NCI-H510A (cell line): ENCODE results near the gene CNRIP1.
A peak's percentile ranks its signal among the peaks of the same experiment; 100 is the strongest.

Experiments used
- DNase-seq: peaks from one replicate; lab custom pipeline; 2025; lab: John Stamatoyannopoulos, UW

Gene CNRIP1

DNA sequence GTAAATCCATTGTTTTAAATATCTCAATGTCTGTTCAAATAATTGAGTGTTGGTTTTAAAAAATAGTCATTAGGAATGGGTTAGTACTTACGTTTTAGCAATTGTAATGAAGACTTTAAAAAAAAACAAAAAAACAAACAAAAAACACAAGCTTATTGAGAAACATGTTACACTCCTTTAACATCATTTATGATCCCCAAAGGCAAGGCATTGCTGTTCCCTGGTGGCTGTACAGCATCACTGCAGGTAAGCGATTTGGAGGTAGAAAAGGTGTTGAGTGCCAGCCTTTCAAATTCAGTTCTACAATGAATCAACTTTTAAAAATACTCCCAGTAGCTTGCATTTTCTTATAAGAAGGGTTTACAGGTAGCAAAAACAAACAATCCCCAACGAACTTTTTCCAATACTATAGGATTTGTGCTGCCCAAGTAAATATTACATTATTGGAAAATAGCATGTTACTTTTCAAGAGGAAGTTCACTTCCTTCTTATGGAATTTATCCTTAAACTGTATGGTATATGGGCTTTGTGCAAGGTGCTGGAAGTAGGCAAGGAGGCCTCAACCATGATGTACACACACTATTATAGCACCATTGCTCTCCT, 27.5 kb downstream of the CNRIP1 start:
- no peak for DNase-seq

DNA sequence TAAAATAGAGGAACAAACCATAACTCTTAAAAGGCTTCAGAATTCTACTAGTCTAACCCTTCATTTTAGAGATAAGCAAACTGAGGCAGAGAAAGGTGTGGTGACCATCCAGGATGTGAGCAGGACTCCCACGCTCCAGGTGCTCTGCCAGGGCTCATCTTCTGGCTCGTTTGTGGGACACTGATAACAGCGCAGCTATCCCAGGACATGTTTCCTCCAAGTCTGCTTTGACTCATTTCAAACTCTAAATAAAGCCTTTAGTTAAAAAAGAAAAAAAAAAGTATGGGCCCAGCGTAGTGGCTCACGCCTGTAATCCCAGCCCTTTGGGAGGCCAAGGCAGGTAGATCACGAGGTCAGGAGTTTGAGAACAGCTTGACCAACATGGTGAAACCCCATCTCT, 28.4 kb downstream of the CNRIP1 start:
- DNase-seq: no peak

DNA sequence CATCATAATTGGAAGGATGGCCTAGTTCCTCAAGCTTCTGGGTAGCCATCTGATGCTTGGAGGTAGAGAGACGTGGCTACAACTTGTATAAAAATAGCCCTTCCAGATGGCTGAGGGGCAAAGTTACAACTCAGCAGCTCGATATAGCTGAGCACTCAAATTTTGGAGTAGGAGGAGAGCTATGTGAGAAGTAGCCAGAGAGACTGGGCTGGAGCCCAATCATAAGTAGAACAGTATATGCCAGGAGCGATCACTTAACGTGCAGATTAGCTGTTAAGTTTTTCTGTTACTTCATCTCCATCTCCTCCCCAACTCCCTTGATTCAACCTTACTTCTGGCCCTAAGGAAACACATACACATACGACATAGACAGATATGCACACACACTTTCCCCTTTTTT, 28.8 kb downstream of the CNRIP1 start:
- no peak for DNase-seq

DNA sequence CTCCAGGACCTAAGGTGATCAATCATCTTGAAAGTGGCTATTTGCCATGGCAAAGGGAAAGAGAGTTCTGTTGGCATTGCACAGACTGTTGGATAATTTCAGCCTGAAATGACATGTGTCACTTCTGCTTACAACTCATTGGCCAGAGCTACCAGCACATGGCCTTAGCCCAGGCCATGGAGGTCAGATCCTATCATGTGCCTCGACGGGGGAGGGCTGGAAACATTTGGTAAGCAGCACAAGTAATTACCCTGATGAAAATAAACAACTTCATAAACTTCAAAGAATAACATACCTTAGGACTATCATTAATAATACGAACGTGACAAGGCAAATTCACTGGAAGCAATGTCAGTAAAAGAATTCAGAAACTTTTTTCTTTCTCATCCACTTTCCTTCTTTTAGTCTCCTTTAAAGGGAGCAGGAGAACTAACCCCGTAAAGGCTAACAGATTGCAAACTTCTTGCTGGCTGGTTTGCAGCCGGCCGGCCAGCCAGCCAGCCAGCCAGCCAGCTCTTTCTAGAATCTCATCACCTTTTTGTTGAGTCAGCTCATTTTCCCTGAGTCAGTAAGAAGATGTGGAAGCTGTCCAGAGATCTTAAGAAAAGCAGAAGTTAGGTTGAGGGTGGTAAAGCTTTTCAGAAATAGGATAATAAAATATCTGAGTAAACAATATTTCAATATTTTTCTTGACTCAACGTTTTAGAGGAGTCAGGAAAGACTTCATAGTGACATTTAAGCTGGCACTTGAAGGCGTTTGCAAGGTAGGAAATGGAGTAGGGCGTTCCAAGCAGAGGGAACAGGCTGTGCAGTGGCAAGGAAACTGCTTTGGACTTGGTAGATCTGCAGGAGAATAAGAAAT, 31.9 kb downstream of the CNRIP1 start:
- DNase-seq: no peak

DNA sequence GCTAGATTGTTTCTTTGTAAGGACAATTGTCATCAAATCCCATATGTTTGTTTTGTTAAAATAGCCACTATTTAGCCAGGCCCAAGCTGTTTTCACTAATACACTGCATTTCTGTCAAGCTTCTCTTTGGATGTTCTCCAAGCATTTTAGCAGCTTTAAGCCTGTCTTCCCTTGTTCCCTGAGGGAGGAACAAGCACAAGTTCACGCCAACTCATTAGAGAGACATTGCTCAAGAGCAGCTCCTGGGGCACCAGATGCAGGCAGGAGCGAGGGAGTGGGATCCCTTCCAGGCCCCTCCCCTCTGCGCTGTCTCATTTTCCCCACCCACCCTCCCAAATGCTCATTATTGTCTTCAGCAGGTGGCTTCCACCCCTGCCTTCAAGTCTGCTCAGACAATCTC, 34.9 kb downstream of the CNRIP1 start:
- DNase-seq: no peak

DNA sequence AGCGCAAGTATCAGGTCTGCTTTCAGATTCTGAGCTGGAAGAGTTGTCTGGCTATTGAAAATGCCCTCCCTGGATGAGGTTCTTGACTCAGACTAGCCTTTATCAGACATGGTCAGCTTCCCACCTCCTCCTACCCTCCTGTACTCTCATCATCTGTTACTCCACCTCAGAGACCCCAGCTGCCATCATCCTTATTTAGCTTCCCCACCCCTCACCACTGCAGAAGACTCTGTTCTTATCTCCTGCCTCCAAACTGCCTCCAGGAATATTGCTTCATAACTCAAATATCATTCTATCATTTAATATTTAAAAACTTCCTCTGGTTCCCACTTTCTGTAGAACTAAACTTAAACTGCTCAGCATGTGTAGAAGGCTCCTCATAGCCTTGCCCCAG, 36.3 kb downstream of the CNRIP1 start:
- DNase-seq: no peak

DNA sequence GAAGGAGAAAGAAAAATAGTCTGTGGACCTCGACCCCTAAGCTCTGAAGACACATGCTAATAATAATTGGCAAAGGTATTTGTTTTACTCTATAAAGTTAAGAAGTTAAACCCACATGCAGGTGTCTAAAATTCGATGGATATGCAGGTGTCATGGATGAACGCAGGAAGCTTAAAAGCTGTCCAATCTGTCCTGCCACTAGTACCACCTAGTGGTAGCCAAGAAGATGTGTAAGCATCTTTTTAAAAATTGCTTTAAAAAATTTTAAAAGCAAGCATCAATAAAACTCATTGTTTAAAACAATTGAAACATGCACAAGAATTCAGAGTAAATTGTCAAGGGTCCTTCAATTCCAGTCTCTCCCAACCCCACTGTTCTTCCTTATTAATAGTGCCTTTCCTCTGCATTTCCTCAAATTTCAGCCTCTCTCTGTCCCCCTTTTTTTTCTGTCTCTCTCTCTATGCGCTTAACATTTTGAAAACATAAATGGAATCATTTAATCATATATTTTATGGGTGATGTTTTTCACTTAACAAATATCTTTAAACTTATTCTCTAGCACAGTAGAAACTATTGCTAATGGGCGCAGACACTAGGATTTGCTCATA, 36.8 kb downstream of the CNRIP1 start:
- no peak for DNase-seq

DNA sequence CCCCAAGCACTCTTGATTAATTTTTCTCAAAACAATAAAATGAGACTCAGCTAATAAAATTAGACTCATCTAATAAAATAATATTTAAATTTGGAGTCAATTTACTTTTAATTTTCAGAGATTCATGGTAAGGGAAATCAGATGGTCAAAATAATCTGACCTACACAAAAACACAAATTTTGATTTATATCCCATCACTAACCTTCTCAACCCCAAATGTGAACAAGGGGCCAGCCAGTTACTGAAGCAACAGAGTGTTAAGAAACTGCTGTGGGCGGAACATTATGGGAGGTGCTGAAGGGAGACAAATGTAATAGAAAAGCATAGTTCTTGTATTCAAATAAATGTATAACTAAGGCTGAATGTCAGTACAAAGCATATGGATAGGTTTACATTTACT, 39.0 kb downstream of the CNRIP1 start:
- no peak for DNase-seq

DNA sequence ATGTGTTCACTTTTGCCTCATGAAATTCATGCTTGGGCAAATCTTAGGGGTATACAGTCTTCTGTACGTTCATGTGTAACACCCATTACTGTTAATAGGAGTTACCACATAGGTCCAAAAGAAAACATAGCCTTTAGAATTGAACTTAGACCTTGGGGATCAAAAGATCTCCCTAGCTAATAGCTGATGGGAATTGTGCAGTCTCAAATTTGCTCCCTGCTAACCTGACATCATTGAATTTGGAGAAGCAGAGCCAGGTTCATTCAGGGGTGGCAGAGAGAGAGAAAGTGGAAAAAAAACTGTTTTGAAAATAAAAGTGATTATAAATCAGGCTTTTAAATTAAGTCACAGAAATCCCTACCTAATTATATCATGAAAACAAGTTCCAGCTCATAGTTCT, 39.4 kb downstream of the CNRIP1 start:
- no peak for DNase-seq

DNA sequence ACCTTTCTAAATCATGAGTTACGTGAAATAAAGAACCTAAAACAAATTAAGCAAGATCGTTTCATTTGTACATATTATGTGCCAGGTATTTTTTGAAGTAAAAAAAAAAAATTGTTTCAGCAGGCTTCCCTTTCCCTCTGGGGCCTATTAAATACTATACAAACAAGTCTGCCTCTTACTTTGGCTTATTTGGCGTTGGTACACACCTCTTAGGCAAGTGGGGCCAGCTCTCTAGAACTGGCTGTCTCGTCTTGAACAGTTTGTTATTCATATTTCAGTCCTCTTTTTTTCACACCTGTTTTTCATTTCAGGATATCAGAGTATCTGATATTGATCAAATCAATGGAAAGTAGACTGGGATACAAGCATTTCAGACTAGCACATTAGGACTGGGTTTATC, 40.1 kb downstream of the CNRIP1 start:
- DNase-seq: no peak

DNA sequence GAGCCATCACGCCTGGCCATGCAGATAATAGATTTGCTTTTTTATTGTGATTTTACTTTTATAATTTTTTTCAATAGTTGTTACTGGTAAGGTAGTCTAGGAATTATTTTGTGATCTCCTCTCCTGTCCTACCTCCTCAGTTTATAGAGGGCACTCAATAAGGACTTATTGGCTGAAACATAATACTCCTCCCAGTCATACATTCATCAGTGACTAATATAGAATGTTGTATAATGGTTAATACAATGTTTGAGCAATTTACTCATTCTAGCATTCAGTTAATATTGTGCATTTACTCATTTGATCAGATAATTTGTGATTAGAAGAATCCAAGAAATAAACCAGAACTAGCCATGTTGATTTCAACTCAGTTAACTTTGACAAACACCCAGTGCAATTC, 41.6 kb downstream of the CNRIP1 start:
- no peak for DNase-seq

DNA sequence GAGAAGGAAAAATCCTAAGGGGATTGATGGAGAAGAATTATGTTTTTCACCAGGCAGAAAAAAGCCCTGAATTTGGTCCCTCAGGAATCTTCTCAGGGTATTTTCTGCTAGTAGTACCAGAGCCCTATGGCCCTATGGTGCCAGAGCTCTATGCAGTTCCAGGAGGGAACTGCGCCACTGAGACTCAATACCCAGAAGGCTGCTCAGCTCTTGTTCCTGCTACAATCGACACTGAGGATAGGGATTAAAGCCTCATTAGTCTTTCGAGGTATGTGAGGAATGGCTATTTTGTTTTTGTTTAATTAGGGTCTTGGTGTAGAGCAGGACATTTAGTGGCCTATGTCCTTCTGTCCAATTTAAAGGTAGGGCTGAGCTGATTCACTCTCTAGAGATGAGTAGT, 45.7 kb downstream of the CNRIP1 start:
- no peak for DNase-seq

DNA sequence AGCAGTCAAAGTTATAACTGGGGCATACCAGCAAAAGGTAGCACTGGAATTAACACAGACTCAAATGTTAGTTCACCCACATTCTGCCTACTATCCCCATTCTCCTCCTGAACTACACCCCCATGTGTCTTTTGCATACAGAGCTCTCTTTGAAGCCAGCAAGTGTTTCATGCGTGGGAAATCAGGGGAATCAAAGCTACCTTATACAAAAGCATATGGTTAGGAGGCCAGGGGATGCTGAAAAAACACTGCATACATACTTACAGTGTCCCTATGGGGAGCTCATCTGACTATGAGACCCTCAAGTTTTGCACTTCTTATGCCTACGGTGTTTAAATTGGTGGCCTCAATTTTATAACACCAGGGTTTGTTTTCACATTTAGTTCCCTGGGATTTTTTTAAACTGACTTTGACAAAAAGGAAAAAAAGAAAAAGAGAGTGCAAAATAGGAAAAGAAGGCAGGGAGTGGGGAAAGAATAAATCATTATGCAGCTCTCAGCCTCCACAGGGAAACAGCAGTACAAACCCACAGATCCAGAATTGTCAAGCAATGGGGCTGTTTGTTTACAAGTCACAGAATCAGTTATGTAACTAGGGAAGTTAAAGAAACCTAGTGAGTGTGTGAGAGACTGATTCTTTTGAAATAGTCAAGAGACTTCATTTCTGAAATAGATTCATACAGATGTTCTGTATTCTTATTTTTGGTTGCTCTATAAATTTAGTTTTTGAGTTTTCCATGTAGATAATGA, 47.3 kb downstream of the CNRIP1 start:
- no peak for DNase-seq

DNA sequence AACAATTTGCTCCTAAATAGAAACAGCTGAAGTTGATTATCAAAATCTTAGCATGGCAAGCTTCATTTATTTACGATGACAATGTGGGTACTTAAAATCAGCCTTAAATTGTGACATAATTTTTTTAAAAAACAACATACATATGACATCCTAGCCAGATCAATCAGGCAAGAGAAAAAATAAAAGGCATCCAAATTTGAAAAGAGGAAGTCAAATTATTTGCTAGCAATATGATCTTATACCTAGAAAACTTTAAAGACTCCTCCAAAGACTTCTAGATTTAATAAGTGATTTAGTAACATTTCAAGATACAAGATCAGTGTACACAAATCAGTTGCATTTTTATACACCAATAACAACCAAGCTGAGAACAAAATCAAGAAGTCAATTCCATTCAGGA, 53.1 kb downstream of the CNRIP1 start:
- DNase-seq: no peak

DNA sequence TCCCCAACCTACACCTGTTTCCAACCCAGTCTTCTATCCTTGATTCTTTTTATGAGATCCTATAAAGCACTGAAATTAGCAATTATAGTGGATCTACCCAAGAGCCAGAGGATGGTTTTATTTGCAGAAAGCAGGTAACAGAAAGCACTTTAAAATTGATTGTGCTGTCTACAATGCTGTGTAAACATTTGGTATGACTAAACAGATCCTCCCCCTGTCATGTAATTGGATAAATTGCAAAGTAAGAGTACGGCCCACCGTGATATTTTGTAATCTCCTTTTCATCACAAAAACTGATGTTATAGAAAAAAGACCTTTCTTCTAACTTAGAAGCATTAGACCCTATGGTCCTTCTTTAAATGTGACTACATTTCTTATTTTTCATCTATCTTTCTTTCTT, 56.1 kb downstream of the CNRIP1 start:
- DNase-seq: no peak

DNA sequence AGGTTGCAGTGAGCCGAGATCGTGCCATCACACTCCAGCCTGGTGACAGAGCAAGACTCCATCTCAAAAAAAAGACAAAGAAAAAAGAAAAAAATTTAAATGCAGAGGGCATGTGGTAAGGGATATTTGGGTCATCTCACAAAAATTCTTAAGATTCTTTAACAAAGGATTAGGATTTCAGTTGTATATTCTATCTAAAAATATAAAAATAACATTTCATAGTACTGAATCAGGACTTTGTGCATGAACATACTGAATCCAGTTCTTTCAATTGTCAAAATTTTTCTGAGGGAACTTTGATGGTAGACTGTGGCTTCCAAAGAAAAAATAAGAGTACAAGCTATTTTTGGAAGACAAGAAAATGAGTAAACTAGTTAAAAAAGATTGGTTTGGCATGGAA, 60.9 kb downstream of the CNRIP1 start:
- no peak for DNase-seq

DNA sequence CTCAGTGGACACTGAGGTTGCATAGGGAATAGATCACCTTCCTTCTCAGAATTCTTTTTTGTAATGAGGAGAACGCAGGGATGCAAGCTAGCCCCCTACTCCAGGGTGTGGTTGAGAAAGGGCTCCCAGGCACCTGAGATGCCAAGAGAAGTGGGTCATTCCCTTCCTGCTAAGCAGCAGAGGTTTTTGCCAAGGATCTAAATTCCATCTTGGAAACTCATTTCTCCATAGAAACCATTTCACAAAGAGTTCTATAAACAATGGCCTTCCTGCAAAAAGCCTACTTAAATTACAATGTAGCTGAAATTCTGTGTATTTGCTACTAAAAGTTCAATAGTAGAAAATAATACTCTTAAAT, 63.7 kb downstream of the CNRIP1 start:
- DNase-seq: no peak

DNA sequence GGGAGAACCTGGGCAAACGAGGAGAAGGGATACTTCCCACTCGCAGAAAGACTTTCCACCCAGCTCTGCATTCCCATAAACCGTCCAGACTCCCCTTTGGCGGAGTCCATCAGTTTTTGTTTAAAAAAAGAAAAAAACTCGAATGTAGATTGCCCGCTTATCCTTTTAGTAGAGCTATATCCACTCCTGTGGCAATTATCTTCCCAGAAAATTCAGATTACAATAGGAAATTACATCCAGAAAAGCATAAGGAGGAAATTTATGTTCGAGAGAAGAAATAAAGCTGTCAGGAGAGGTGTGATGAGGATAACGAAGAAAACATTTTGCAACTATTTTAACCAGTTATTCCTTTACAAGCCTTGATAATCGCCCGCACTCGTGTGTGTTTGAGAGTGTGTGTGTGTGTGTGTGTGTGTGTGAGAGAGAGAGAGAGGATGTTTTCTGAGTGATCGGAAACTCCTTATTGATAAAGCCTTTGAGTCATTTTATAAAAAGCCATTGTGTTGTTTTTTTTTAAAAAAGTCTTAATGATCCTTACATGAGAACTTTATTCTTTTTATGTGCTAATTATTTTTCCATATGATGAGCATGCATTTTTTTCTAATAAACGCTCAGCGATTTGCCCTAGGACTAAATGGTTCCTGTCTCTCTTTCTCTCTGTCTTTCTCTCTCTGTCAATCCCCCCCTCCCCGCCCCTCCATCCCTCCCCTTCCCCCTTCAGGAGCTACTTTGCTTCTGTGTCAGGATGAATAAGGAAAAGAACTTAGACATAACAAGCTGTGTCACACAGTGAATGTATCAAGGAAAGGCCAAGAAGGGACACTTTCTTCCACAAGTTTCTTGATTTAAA, 66.3 kb downstream of the CNRIP1 start:
- DNase-seq: no peak

DNA sequence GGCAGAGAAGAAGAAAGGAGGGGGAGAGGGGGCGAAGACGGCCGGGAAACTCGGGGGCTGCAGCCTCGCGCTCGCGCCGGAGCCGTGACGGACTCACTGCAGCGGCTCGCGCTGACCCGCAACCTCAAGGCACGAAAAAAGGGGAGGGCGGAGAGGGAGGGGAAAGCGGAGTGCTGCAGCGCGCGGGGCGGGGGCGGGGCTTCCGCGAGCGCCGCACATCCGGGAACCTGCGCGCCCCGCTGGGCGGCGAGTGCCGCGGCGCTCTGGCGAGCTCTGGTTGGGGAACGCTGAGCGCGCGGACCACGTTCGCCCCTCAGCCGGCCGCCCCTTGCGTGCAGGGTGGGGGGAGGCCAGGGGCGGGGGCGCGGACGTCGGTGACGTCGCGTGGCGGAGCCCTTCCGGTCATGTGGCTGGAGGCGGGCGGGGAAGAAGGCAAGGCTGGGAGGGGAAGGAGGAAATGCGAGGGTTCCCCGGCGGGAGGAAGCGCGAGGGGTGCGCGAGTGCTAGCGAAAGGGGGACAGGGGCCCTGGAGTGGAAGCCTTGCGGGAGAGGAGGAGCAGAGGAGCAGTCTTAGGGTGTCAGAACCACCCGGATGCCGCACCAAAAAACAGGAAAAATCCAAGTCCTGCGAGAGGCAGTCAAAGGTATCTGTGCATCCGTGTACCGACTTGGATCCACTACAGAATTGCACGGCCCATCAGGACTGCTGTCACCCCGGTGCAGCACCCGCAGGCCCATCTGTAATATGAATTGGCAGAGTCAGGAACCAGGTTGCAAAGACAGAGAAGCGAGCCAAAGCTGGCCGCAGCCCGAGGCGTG, 67.1 kb downstream of the CNRIP1 start, which contains the start of gene PPP3R1:
Gene PPP3R1 (minus strand): TSS at position 133 of the 819 bp plus-strand sequence. CDS start 405 bp downstream, outside the sequence.
- peak; percentile 93 for DNase-seq

DNA sequence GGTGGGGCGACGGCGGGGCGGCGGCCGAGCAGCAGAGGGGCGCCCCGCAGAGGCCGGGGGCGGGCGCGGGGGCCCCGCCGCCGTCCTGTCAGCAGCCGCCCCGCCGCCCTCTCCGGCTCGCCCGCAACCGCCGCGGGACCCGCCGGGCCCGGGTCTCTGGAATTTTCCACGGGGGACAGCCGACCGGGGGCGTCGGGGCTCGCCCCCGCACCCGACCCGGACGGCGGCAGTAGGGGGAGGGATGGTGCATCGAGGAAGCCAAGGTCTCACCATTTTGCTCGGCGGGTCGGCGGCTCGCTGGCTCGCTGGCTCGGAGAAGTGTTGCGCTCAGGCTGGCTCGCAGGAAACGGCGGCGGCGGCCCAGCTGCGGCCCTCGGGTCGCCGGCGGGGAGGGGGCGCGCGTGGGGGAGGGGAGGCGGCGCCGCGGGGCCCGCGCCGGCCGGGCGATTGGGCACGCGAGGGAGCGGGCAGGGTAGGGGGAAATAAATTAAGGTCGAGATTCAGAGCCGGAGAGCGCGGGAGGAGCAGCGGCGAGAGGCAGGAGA, 67.8 kb downstream of the CNRIP1 start:
- DNase-seq: no peak
